GM12874 (cell line): Measurements from ENCODE around the gene FBLN1.

Source experiments
- CTCF ChIP-seq: IDR thresholded peaks from 2 replicates; pipeline ENCODE4 v1.5.1; 2011; ENCODE audit warnings: low read depth, mild to moderate bottlenecking, control low read depth, low read length, moderate library complexity; ENCODE audit not compliant: insufficient read depth

FBLN1 gene

DNA sequence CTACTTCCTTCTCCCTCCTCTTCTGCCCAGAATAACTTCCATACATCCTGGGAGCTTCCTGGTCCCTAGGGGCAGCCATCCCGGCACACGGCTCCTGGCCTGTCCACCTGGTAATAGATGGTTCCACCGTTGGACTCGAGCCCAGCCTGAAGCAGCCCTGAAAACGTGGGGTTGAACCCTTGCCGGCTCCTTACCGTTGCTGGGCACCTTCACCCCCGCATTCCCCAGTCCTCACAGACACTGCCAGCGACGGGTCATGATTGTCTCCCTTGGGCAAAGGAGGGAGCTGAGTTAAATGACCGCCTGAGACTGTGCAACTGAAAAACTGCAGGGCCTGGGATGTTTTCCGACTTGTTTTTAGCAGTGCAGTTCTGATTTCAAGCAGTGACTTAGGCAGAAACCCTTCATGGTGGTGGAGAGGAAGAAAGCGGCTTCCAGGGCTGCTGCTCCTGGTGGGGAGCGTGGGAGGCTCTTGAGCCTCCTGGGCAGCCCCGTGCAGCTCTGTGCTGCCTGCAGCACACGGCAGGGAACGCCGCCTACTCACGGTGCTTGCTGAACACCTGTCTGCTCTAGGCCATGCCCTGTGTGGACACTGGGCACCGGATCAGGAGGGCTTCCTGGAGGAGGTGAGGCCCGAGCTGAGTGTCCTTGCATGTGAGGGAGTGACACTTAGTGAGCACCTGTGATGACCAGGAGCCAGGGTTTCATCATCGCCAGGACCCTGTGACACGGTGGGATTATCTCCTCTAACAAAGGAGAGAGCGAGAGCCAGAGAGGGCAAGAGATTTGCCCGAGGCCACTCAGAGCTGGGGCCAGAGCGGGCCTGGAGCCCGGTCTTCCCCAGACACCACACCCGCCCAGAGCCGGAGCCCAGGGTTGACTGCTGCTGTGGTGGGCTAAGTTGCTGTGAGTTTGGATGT lies 77.4 kb downstream of the FBLN1 start:
- TF ChIP-seq CTCF, result no peak

DNA sequence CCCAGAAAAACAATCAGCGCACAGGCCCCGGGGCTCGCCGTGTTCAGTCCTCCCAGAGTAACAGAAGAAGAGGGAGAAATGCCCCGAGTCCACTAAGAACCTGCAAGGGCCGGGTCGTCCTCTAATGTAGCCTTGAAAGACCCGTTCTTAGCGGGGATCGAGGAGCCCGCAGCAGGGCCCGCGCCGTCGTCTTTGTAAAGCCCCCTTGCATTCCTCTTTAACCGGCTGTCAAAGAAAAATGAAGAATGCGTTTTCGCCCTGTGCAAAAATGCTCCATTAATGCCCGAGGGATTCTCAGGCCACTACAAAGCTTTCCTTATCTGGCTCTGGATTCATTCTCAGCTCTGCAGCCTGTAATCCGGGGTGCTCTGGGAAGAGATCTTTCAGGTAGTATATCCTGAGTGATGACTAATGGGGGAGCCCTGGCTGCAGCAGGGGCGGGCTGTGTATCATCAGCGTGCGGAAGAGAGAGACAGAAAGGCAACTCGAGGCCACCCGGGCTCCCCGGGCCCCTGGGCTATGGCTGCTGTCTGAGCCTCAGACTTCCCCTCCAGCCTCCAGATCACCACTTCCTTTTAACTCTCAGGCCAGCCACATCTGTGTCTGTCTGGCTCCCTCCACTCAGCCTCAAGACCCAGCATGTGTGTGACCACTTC lies 78.2 kb downstream of the FBLN1 start:
- no peak for TF ChIP-seq CTCF

DNA sequence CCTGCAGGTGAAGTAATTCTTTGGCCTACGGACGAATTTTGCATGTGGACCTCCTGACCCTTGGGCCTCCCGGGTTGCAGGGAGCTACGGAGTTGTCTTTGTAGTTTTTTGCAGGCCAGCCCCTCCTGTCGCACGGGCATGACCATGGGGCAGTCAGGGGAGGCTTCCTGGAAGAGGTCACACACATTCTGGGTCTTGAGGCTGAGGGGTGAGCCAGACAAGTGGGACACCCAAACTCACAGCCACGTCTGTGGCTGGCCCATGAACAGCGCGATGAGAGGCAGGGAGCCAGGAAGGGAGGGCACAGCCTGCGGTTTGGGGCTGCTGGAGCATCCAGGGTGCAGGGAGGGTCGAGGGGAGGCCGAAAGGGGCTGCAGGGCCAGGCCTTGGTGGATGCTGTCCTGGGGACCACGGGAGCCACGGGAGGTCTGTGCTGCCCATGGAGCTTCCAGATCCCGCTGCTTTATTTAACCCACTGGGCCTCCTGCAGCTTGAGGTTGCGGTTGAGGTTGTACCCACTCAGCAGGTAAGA lies 78.9 kb downstream of the FBLN1 start:
- no peak for TF ChIP-seq CTCF

DNA sequence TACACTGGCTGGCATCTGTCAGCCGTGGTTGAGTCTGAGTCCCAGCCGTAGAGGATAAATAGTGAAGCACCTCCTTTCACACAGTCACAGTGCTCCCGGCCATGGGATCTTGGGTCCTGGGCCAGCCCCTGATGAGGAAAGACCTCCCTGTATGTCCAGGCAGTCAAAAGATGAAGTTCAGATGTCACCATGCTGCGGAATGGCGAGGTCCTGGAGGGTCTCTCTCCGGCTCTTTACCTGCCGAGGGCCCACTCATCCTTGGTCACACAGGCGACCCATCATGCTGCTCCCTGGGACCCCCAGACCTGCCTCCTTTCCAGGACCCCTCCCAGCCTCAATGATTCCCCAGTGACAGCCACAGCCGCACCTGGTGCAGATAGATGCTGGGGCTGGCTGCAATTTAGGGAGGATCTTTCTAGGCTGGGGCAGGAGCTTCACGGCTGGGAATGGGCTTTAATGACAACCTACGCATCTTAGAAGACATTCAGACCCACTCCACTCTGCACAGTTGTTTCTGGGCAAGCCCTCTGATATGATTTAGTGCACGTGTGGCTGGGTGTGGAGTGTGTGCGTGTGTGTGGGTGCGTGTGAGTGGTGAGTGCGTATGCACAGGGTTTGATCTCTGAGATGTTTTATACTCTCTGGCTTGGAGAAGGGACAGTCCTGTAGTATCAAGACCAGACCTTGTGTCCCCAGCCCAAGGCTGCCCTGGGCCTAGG lies 79.7 kb downstream of the FBLN1 start:
- no peak for TF ChIP-seq CTCF

- no peak for TF ChIP-seq CTCF
Observed at GRCh38 chr22:45582955-45583320, 80.3 kb downstream of the FBLN1 start.

DNA sequence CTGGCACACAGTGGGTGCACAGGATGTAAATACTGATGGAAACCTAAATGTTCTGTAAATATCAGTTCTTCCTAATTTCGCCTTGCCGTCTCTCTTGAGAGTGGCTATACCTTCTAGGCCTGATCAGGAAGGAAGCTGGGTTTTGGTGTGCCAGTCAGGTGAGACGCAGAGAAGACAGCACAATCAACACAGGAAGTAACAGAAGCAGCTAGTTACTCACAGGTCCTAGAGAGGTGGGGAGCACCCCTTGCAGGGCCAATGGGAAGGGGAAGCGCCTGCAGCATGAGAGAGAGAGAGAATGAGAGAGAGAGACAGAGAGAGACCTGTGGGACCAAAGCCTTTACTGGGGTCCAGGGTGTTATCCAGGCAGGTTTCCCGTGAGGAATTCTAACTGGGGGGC lies 80.8 kb downstream of the FBLN1 start:
- TF ChIP-seq CTCF, result no peak

DNA sequence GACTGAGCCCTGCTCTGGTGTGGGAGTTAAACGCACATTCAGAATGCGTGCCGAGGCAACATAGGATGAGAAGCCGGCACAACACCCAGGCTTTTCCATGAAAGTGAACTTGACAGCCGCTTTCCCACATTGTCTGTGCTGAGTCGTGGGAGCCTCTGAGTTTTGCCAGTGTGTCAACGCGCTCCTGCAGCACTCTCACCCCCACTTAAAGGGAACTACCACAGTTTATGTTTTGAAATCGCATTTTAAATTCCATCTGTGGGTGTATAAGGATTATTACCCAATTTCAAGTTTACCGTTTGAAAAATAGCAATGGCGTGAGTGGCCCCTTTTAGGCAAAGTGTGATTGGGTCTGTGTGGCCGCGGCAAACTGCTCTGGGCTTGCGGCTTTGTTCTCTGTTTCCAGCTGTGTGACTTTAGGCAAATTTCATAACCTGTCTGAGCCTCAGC lies 81.5 kb downstream of the FBLN1 start:
- TF ChIP-seq CTCF, result no peak
